Mucosa of stomach (tissue), 1 donor: ENCODE data around the gene DDX5.

ENCODE experiments used
- H3K27me3 ChIP-seq: one replicate; pipeline ENCODE4 v1.7.0; 2013; ENCODE audit warnings: mild to moderate bottlenecking, low read length; ENCODE audit not compliant: control insufficient read depth, insufficient read depth
- H3K36me3 ChIP-seq: one replicate; pipeline ENCODE4 v1.7.0; 2013; ENCODE audit warnings: low read length; ENCODE audit not compliant: control insufficient read depth, insufficient read depth
- H3K4me1 ChIP-seq: one replicate; pipeline ENCODE4 v1.7.0; 2013; ENCODE audit warnings: mild to moderate bottlenecking, low read length; ENCODE audit not compliant: control insufficient read depth, insufficient read depth
- H3K4me3 ChIP-seq: one replicate; pipeline ENCODE4 v1.7.0; 2013; ENCODE audit warnings: low read length
- H3K9ac ChIP-seq: one replicate; pipeline ENCODE4 v1.7.0; 2013; ENCODE audit warnings: mild to moderate bottlenecking, low read length, moderate library complexity
- H3K9me3 ChIP-seq: one replicate; pipeline ENCODE4 v1.7.0; 2013; ENCODE audit warnings: mild to moderate bottlenecking, low read length, moderate library complexity; ENCODE audit not compliant: control insufficient read depth
- donor health status: Pancreatic carcinoma.

DDX5 gene

DNA sequence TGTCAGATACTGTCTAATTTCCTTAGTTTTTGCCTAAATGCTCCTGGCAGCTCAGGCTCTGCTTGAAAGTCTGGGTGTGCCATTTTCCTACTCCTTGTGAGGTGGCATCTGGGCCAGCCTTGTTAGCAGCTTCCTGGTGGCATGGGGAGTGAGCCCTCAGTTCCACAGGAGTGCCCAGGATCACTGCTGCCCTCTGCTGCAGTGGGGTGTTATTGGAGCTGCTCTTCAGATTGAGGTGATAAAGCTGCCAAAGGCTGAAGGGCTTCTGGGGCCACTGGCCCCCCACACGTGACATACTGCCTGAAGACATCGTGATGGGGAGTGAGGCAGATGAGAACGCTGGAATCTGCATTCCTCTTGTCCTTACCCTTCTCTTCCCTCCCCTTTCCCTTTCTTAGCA lies 28.1 kb upstream of the DDX5 start:
- Histone ChIP-seq H3K36me3 (no peaks in the 10 kb centered on the region), H3K9ac (no peak overlapping the region), H3K9me3 (no peaks in the 10 kb centered on the region)

DNA sequence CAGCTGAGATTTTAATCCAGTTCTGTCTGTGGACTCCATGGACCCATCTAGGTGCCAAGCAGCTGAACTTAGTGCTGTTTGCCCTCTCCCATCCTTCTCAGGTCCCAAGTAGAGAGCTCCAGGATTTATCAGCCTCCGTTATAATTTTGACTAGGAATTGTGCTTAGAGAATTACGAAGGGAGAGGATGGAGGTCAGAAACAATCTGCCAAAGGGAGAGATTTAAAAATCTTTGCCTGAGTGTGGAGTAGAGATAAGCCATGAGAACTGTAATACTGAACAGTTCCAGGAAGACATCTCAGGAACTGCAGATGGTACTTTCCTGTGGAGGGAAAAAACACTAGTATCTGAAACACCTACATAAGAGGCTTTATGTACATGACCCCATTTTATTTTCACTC lies 27.7 kb upstream of the DDX5 start:
- no peaks in the 10 kb centered on the region for H3K36me3 ChIP-seq
- no peaks in the 10 kb centered on the region for H3K4me1 ChIP-seq
- H3K9me3 ChIP-seq: no peaks in the 10 kb centered on the region

More for the DNA sequence above, 28.1 kb upstream of the DDX5 start:
- no peaks in the 10 kb centered on the region for H3K27me3 ChIP-seq
- no peak overlapping the region for H3K4me3 ChIP-seq
- H3K4me1 ChIP-seq: no peaks in the 10 kb centered on the region

DNA sequence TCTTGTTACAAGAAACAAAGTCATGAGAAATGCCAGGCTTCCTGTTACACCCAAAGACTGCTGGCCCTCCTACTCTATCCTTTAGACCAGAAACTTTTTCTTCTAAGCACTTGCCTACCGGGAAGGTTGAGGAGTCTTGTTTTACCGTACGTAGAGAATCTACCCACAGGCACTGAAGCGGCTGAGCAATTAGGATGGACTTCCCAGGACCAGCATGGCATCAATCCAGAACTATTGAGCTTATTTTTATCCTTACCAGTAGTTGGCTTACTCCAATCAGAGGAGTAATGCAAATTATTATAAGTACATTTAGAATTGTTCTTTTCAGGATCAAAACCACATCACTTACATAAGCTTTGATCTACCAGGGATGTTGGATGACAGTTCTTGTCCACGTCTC lies 26.3 kb upstream of the DDX5 start:
- Histone ChIP-seq H3K9ac (no peak overlapping the region), H3K4me1 (no peaks in the 10 kb centered on the region), H3K27me3 (no peaks in the 10 kb centered on the region), H3K36me3 (no peaks in the 10 kb centered on the region), H3K9me3 (no peaks in the 10 kb centered on the region), H3K4me3 (no peak overlapping the region)

More for the DNA sequence above, 27.7 kb upstream of the DDX5 start:
- Histone ChIP-seq H3K4me3 (no peak overlapping the region), H3K9ac (no peak overlapping the region), H3K27me3 (no peaks in the 10 kb centered on the region)

DNA sequence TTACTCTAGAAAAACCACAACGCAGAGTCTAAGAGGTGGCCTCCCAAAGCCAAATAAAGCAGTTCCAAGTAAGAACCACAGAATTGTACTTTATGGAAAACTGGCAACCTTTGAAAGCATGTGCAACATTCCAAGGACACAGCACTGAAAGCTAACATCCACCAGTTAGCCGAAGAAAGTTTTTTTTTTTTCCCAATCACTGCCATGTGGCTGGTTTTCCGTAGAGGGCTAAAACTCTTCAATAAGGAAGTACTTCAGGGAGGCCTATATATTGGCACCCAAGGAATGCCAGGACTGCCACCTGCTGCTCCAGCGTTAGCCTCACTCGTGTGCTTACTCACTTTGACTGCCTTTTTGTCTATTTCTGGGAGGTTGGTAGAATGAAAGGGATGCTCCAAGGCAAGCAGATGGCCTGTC lies 25.9 kb upstream of the DDX5 start:
- no peak overlapping the region for H3K4me3 ChIP-seq
- H3K9me3 ChIP-seq: no peaks in the 10 kb centered on the region
- no peak overlapping the region for H3K9ac ChIP-seq
- H3K36me3 ChIP-seq: no peaks in the 10 kb centered on the region
- no peaks in the 10 kb centered on the region for H3K27me3 ChIP-seq
- no peaks in the 10 kb centered on the region for H3K4me1 ChIP-seq

DNA sequence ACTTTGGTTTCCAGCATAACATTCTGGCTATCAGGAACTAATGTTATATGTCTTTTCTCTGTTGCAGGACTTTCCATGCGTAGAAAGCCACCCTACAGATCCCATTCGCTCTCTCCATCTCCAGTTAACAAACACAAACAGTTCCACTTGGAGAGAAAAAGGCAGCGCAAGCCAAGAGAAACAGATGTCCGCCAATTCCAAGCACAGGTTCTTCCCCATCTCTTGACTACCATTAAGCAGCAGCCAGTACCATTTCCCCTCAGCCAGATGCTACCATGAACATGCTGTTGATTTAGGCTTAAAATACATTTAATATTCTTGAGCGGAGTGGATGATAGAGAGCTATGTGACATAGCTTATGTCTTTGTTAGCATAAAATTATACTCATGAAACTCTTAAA lies 23.1 kb upstream of the DDX5 start:
- Histone ChIP-seq H3K27me3 (no peaks in the 10 kb centered on the region), H3K9ac (no peak overlapping the region), H3K9me3 (no peaks in the 10 kb centered on the region), H3K4me1 (no peaks in the 10 kb centered on the region), H3K4me3 (no peak overlapping the region), H3K36me3 (no peaks in the 10 kb centered on the region)

- H3K9me3 ChIP-seq: no peaks in the 10 kb centered on the region
- H3K4me1 ChIP-seq: no peaks in the 10 kb centered on the region
- peaks cover 3% of the 10 kb centered on the region for H3K36me3 ChIP-seq
- no peaks in the 10 kb centered on the region for H3K27me3 ChIP-seq
- no peak overlapping the region for H3K9ac ChIP-seq
- H3K4me3 ChIP-seq: no peak overlapping the region
These were observed 21.8 kb upstream of the DDX5 start for GRCh38 chr17:64527914-64528313.

DNA sequence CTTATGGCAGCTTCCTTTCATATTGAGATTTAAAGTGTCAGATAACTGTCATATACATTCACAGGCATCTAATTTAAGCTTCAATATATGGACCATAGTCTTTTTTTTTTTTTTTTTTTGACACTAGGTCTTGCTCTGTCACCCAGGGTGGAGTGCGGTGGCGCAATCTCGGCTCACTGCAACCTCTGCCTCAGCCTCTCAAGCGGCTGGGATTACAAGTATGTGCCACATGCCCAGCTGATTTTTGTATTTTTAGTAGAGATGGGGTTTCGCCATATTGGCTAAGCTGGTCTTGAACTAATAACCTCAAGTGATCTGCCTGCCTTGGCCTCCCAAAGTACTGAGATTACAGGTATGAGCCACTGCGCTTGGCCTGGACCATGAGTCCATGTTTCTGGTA lies 14.3 kb upstream of the DDX5 start:
- no peak overlapping the region for H3K9ac ChIP-seq
- H3K9me3 ChIP-seq: no peaks in the 10 kb centered on the region
- no peaks in the 10 kb centered on the region for H3K4me1 ChIP-seq
- peaks cover 18% of the 10 kb centered on the region for H3K36me3 ChIP-seq
- no peak overlapping the region for H3K4me3 ChIP-seq
- no peaks in the 10 kb centered on the region for H3K27me3 ChIP-seq

- H3K4me1 ChIP-seq: no peaks in the 10 kb centered on the region
- no peak overlapping the region for H3K4me3 ChIP-seq
- H3K27me3 ChIP-seq: no peaks in the 10 kb centered on the region
- H3K9ac ChIP-seq: no peak overlapping the region
- peaks cover 18% of the 10 kb centered on the region for H3K36me3 ChIP-seq
- H3K9me3 ChIP-seq: no peaks in the 10 kb centered on the region
These were observed 13.5 kb upstream of the DDX5 start for GRCh38 chr17:64519601-64520000.

- Histone ChIP-seq H3K27me3 (no peaks in the 10 kb centered on the region), H3K4me1 (no peaks in the 10 kb centered on the region), H3K36me3 (peaks cover 10% of the 10 kb centered on the region), H3K4me3 (no peak overlapping the region), H3K9me3 (no peaks in the 10 kb centered on the region), H3K9ac (no peak overlapping the region)
These were observed 9.7 kb upstream of the DDX5 start for GRCh38 chr17:64515829-64516228.

DNA sequence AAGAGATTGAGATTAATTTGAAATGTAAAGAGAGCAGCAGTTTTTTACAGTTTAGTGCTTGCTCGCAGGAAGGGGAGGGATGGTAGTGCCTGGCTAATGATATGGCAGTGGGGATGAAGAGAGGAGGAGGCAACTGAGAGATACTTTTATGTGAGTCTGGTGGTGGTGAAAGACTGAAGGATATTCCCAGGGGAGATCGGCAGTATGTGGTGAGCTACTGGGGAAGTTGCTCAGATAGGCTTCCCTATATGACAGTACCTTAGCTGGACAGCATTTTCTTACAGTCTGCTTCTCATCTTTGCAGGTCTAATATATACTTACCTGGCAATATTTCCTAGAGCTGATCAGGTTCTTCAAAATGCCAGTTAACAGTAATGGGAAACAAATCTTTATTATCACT lies 9.3 kb upstream of the DDX5 start:
- Histone ChIP-seq H3K36me3 (peaks cover 10% of the 10 kb centered on the region), H3K9me3 (no peaks in the 10 kb centered on the region), H3K9ac (no peak overlapping the region)

GRCh38 chr17:64509179-64509578 lies 3.1 kb upstream of the DDX5 start:
- Histone ChIP-seq H3K4me1 (peaks cover under 1% of the 10 kb centered on the region), H3K4me3 (no peak overlapping the region), H3K27me3 (no peaks in the 10 kb centered on the region), H3K9me3 (no peaks in the 10 kb centered on the region), H3K9ac (no peak overlapping the region), H3K36me3 (no peaks in the 10 kb centered on the region)

More for the DNA sequence above, 9.3 kb upstream of the DDX5 start:
- no peaks in the 10 kb centered on the region for H3K4me1 ChIP-seq
- H3K27me3 ChIP-seq: no peaks in the 10 kb centered on the region
- no peak overlapping the region for H3K4me3 ChIP-seq

DNA sequence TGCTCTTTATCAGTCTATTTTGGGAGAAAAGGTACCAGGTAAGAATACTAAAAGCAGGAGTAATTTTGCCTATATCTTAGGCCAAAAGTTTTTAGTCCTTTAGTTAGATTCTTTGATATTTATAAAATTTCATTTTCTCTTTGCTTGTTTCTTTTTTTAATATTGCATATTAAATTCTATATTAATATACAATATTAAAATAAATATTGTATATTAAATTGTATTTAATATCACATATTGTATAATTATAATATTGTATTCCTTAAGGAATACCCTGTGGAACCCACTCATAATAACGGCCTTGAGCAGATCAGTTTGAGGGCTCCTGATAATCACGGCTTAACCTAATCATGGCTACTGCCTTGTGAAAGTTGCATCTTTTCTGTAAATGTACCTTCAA lies 2.6 kb upstream of the DDX5 start:
- no peaks in the 10 kb centered on the region for H3K36me3 ChIP-seq
- H3K9ac ChIP-seq: no peak overlapping the region
- H3K27me3 ChIP-seq: no peaks in the 10 kb centered on the region
- no peak overlapping the region for H3K4me3 ChIP-seq
- H3K4me1 ChIP-seq: peaks cover 5% of the 10 kb centered on the region
- H3K9me3 ChIP-seq: no peaks in the 10 kb centered on the region

- Histone ChIP-seq H3K36me3 (peaks cover 6% of the 10 kb centered on the region), H3K4me1 (peaks cover 10% of the 10 kb centered on the region), H3K9ac (peak overlapping the region; percentile 100), H3K27me3 (no peaks in the 10 kb centered on the region), H3K4me3 (peak overlapping the region; percentile 71), H3K9me3 (no peaks in the 10 kb centered on the region)
These were observed 1.3 kb upstream of the DDX5 start for GRCh38 chr17:64507413-64507782.
